Adrenal gland (tissue), 12 donors: ENCODE results near the gene ZBTB12. TPM values are rescaled to one million over a fixed set of nuclear protein-coding genes. Genes with fewer than 3 reads are reported as not detected.

Experiments
- DNase-seq, 7 donors: peaks; one replicate each; pipeline ENCODE4 v3.0.0-alpha.2; 2019 to 2020
- H3K27ac ChIP-seq, 5 donors: fragments of 200-600 bp; sonication (generic) in 4 of 5; 1 replicate in 3 of 5; 2 replicates in 2 of 5; pipeline versions ENCODE4 v1.5.1 to v1.8.0; 2016 to 2020; ENCODE audit warnings: mild to moderate bottlenecking in 1 of 5
- H3K27me3 ChIP-seq: fragments of 200-600 bp; 2 replicates; pipeline ENCODE4 v1.8.0; 2021
- H3K36me3 ChIP-seq, 2 donors: fragments of 200-600 bp; replicated peaks in 1 of 2; 1 replicate in 1 of 2; 2 replicates in 1 of 2; pipeline versions ENCODE4 v1.5.1 to v1.8.0; 2018 to 2022
- H3K4me1 ChIP-seq, 2 donors: fragments of 200-600 bp; replicated peaks in 1 of 2; 1 replicate in 1 of 2; 2 replicates in 1 of 2; pipeline versions ENCODE4 v1.5.1 to v1.8.0; 2018 to 2021
- H3K4me3 ChIP-seq, 4 donors: fragments of 200-600 bp; sonication (generic) in 3 of 4; one replicate each; pipeline ENCODE4 v1.5.1; 2016 to 2018
- H3K9me3 ChIP-seq, 3 donors: fragments of 200-600 bp; sonication (generic) in 1 of 3; replicated peaks in 1 of 3; 1 replicate in 2 of 3; 2 replicates in 1 of 3; pipeline versions ENCODE4 v1.5.1 to v1.8.0; 2016 to 2021
- CTCF ChIP-seq, 6 experiments: fragments of 450-650 bp in 4 of 6; fragments of 200-600 bp in 2 of 6; sonication (generic) in 1 of 6; IDR thresholded peaks; 1 replicate in 5 of 6; 2 replicates in 1 of 6; pipeline versions ENCODE4 v1.5.1 to v1.8.0; 2016 to 2021; ENCODE audit warnings: antibody characterized with exemption in 6 of 6, mild to moderate bottlenecking in 2 of 6, moderate library complexity in 1 of 6
- POLR2A ChIP-seq, 2 donors: fragments of 450-650 bp; IDR thresholded peaks; one replicate each; pipeline ENCODE4 v1.6.1; 2017; ENCODE audit warnings: antibody characterized with exemption in 2 of 2, mild to moderate bottlenecking in 2 of 2, moderate library complexity in 1 of 2
- WGBS, 4 donors: extraction: QIAGEN DNeasy Blood & Tissue Kit in 2 of 4; methylation state at CpG; one replicate each; pipeline versions ENCODE4 v1.1.5 to v1.1.7; 2013 to 2017; 5-methylcytosine and 5-hydroxymethylcytosine counted together
- intact Hi-C, 2 donors: fragments of 100-400 bp; cut with DNase I; formaldehyde crosslinking; loops; one replicate each; pipeline versions ENCODE4 v1.14.1 to v1.15.0; 2022 to 2023
- polyA plus RNA-seq, 3 donors: library from polyadenylated mRNA; stranded (reverse); fragments of 200-250 nt in 2 of 3; fragments of 350-450 nt in 1 of 3; fragmentation: Illumina TruSeq in 1 of 3; extraction: RNeasy Lipid Tissue Mini Kit (QIAGEN cat#74804) in 1 of 3; gene quantifications; one replicate each; pipeline ENCODE4 v1.2.3, GENCODE V29; 2013 to 2014
- small RNA-seq, 2 donors: library from RNA; depleted of rRNA; stranded (forward); fragments of <200 nt; gene quantifications; one replicate each; pipeline ENCODE3, GENCODE V24; 2016
- total RNA-seq, 9 donors: library from RNA; depleted of rRNA in 4 of 9; stranded (reverse); fragments of >200 nt in 4 of 9; fragments of 120-200 nt in 1 of 9; fragmentation: NEBNext Ultra II Directional in 1 of 9; extraction: Animal tissue kit (Norgen Biotek cat#: 25700) in 1 of 9; gene quantifications; one replicate each; pipeline versions ENCODE4 v1.1.0 to v1.2.4, GENCODE V29; 2013 to 2023
- donor health status: healthy with polysubstance abuse.
- donor health status: Bipolar disorder and iron deficiency.
- donor health status: DM: yes; HTN: yes; CAD: no.
- donor health status: DM: no; HTN: no; CAD: no.
- donor health status: DM: no; HTN: no; CAD: no.
- donor health status: DM: yes; HTN: yes; CAD: no.

The ZBTB12 gene
- total and polyA plus RNA-seq, 12 donors = 0.69 to 14.5 (median 3.0) TPM

GRCh38 chr6:31850765-31851484, 51.0 kb downstream of the ZBTB12 start:
- Histone ChIP-seq H3K27ac (no peak overlapping the region), H3K4me3 (no peak overlapping the region), H3K27me3 (no peaks in the 10 kb centered on the region), H3K4me1 (no peaks in the 10 kb centered on the region), H3K9me3 (no peaks in the 10 kb centered on the region), H3K36me3 (no peaks in the 10 kb centered on the region)
- TF ChIP-seq CTCF (IDR thresholded peaks at IDR 0.05) = no peak
- TF ChIP-seq POLR2A (IDR thresholded peaks at IDR 0.05) = no peak
- intact Hi-C loops = no loop called here
- WGBS, 4 donors = 88 to 99% (median 95%) methylated on average over 2 of the region's 2 CpGs
- DNase-seq = no peak

Small RNA genes lying within 50 kb of the gene (small RNA-seq; reads per million reads assigned to genes)
- gene AL645922.1 = 0 reads per million in 2 donors

Other genes with a start within 250 kb of the ZBTB12 start
Only the 30 nearest of the 37 such genes appear.
- 1 to 10 TPM in 5 of 9 donors, under 1 TPM in 3, not detected in 1; 0.39 to 2.5 (median 1.8) TPM for gene LY6G5C, start 221.0 kb downstream of the ZBTB12 start, total RNA-seq
- 1 to 10 TPM in 2 of 3 donors, under 1 TPM in 1; 0.75 to 3.6 (median 3.1) TPM for gene LY6G5C, start 221.0 kb downstream of the ZBTB12 start, polyA plus RNA-seq
- gene ABHD16A, start 198.8 kb downstream of the ZBTB12 start, total RNA-seq = 10 to 100 TPM; 48.0 to 64.4 (median 54.9) TPM
- gene ABHD16A, start 198.8 kb downstream of the ZBTB12 start, polyA plus RNA-seq = 10 to 100 TPM; 38.7 to 73.1 (median 62.9) TPM
- gene LY6G6F, start 195.2 kb downstream of the ZBTB12 start, total RNA-seq = under 1 TPM in 1 of 9 donors, not detected in 8; 0.44 TPM
- gene LY6G6F, start 195.2 kb downstream of the ZBTB12 start, polyA plus RNA-seq = not detected
- gene LY6G6D, start 186.7 kb downstream of the ZBTB12 start, total RNA-seq = not detected
- gene LY6G6D, start 186.7 kb downstream of the ZBTB12 start, polyA plus RNA-seq = not detected
- not detected for gene LY6G6C, start 180.3 kb downstream of the ZBTB12 start, total RNA-seq
- gene LY6G6C, start 180.3 kb downstream of the ZBTB12 start, polyA plus RNA-seq = not detected
- gene MPIG6B, start 178.7 kb downstream of the ZBTB12 start, total RNA-seq = under 1 TPM in 2 of 9 donors, not detected in 7; 0.22 to 0.65 TPM
- gene MPIG6B, start 178.7 kb downstream of the ZBTB12 start, polyA plus RNA-seq = under 1 TPM in 2 of 3 donors, not detected in 1; 0.07 to 0.08 TPM
- gene DDAH2, start 172.8 kb downstream of the ZBTB12 start, total RNA-seq = 10 to 100 TPM; 21.1 to 52.7 (median 31.5) TPM
- gene DDAH2, start 172.8 kb downstream of the ZBTB12 start, polyA plus RNA-seq = 100 to 1,000 TPM in 2 of 3 donors, 1 to 10 TPM in 1; 6.4 to 202 (median 138) TPM
- 100 to 1,000 TPM; 176 to 426 (median 217) TPM for gene CLIC1, start 165.6 kb downstream of the ZBTB12 start, total RNA-seq
- 100 to 1,000 TPM; 109 to 252 (median 146) TPM for gene CLIC1, start 165.6 kb downstream of the ZBTB12 start, polyA plus RNA-seq
- 10 to 100 TPM in 3 of 9 donors, 1 to 10 TPM in 6; 3.0 to 16.7 (median 5.9) TPM for gene MSH5, start 162.1 kb downstream of the ZBTB12 start, total RNA-seq
- 10 to 100 TPM in 2 of 3 donors, 1 to 10 TPM in 1; 3.6 to 24.5 (median 16.8) TPM for gene MSH5, start 162.1 kb downstream of the ZBTB12 start, polyA plus RNA-seq
- gene SAPCD1, start 139.4 kb downstream of the ZBTB12 start, total RNA-seq = 1 to 10 TPM in 1 of 9 donors, under 1 TPM in 3, not detected in 5; 0.46 to 2.3 (median 0.84) TPM
- 10 to 100 TPM in 1 of 3 donors, 1 to 10 TPM in 1, under 1 TPM in 1; 0.75 to 17.2 (median 6.0) TPM for gene SAPCD1, start 139.4 kb downstream of the ZBTB12 start, polyA plus RNA-seq
- 1 to 10 TPM in 2 of 9 donors, under 1 TPM in 7; 0.17 to 2.3 (median 0.36) TPM for gene VWA7, start 124.8 kb downstream of the ZBTB12 start, total RNA-seq
- 1 to 10 TPM in 2 of 3 donors, under 1 TPM in 1; 0.74 to 8.1 (median 1.1) TPM for gene VWA7, start 124.8 kb downstream of the ZBTB12 start, polyA plus RNA-seq
- 10 to 100 TPM; 15.0 to 90.8 (median 54.9) TPM for gene VARS1, start 106.3 kb downstream of the ZBTB12 start, total RNA-seq
- gene VARS1, start 106.3 kb downstream of the ZBTB12 start, polyA plus RNA-seq = 10 to 100 TPM; 58.6 to 74.6 (median 59.2) TPM
- gene LSM2, start 95.1 kb downstream of the ZBTB12 start, total RNA-seq = 10 to 100 TPM; 29.2 to 61.3 (median 43.5) TPM
- 10 to 100 TPM; 28.0 to 55.2 (median 42.8) TPM for gene LSM2, start 95.1 kb downstream of the ZBTB12 start, polyA plus RNA-seq
- 1 to 10 TPM in 8 of 9 donors, under 1 TPM in 1; 0.79 to 4.3 (median 1.9) TPM for gene HSPA1L, start 86.8 kb downstream of the ZBTB12 start, total RNA-seq
- gene HSPA1L, start 86.8 kb downstream of the ZBTB12 start, polyA plus RNA-seq = 1 to 10 TPM; 1.0 to 5.3 (median 1.1) TPM
- 100 to 1,000 TPM; 102 to 261 (median 211) TPM for gene HSPA1A, start 86.5 kb downstream of the ZBTB12 start, total RNA-seq
- 10 to 100 TPM; 48.5 to 89.4 (median 84.3) TPM for gene HSPA1A, start 86.5 kb downstream of the ZBTB12 start, polyA plus RNA-seq
- gene HSPA1B, start 74.3 kb downstream of the ZBTB12 start, total RNA-seq = 100 to 1,000 TPM; 156 to 424 (median 265) TPM
- 100 to 1,000 TPM in 1 of 3 donors, 10 to 100 TPM in 2; 29.0 to 102 (median 38.6) TPM for gene HSPA1B, start 74.3 kb downstream of the ZBTB12 start, polyA plus RNA-seq
- 100 to 1,000 TPM; 101 to 178 (median 118) TPM for gene NEU1, start 39.3 kb downstream of the ZBTB12 start, total RNA-seq
- gene NEU1, start 39.3 kb downstream of the ZBTB12 start, polyA plus RNA-seq = 10 to 100 TPM; 57.8 to 94.7 (median 85.9) TPM
- gene SLC44A4, start 23.1 kb downstream of the ZBTB12 start, total RNA-seq = 10 to 100 TPM in 7 of 9 donors, 1 to 10 TPM in 2; 1.2 to 30.1 (median 16.4) TPM
- 1 to 10 TPM; 4.7 to 7.7 (median 5.1) TPM for gene SLC44A4, start 23.1 kb downstream of the ZBTB12 start, polyA plus RNA-seq
- gene EHMT2, start 4.4 kb downstream of the ZBTB12 start, total RNA-seq = 10 to 100 TPM; 22.5 to 67.6 (median 43.1) TPM
- gene EHMT2, start 4.4 kb downstream of the ZBTB12 start, polyA plus RNA-seq = 100 to 1,000 TPM in 1 of 3 donors, 10 to 100 TPM in 2; 16.8 to 107 (median 59.4) TPM
- 100 to 1,000 TPM in 1 of 9 donors, 10 to 100 TPM in 7, 1 to 10 TPM in 1; 4.6 to 107 (median 38.8) TPM for gene C2, start 25.6 kb upstream of the ZBTB12 start, total RNA-seq
- 10 to 100 TPM; 13.3 to 25.0 (median 19.0) TPM for gene C2, start 25.6 kb upstream of the ZBTB12 start, polyA plus RNA-seq
- 100 to 1,000 TPM in 2 of 9 donors, 10 to 100 TPM in 6, under 1 TPM in 1; 0.78 to 166 (median 23.2) TPM for gene CFB, start 44.0 kb upstream of the ZBTB12 start, total RNA-seq
- gene CFB, start 44.0 kb upstream of the ZBTB12 start, polyA plus RNA-seq = 10 to 100 TPM; 10.2 to 76.4 (median 60.6) TPM
- 100 to 1,000 TPM in 3 of 9 donors, 10 to 100 TPM in 6; 64.4 to 107 (median 94.5) TPM for gene NELFE, start 56.9 kb upstream of the ZBTB12 start, total RNA-seq
- gene NELFE, start 56.9 kb upstream of the ZBTB12 start, polyA plus RNA-seq = 100 to 1,000 TPM in 2 of 3 donors, 10 to 100 TPM in 1; 89.9 to 117 (median 106) TPM
- 100 to 1,000 TPM in 4 of 9 donors, 10 to 100 TPM in 5; 29.9 to 231 (median 80.4) TPM for gene SKIC2, start 57.1 kb upstream of the ZBTB12 start, total RNA-seq
- 100 to 1,000 TPM in 2 of 3 donors, 10 to 100 TPM in 1; 38.8 to 330 (median 243) TPM for gene SKIC2, start 57.1 kb upstream of the ZBTB12 start, polyA plus RNA-seq
- 10 to 100 TPM; 19.9 to 57.1 (median 44.6) TPM for gene DXO, start 70.1 kb upstream of the ZBTB12 start, total RNA-seq
- gene DXO, start 70.1 kb upstream of the ZBTB12 start, polyA plus RNA-seq = 100 to 1,000 TPM in 1 of 3 donors, 10 to 100 TPM in 2; 38.7 to 102 (median 83.7) TPM
- gene C4A, start 80.0 kb upstream of the ZBTB12 start, total RNA-seq = 1,000 to 10,000 TPM in 6 of 9 donors, 100 to 1,000 TPM in 3; 547 to 2,285 (median 1,171) TPM
- 1,000 to 10,000 TPM in 1 of 3 donors, 100 to 1,000 TPM in 2; 212 to 1,408 (median 665) TPM for gene C4A, start 80.0 kb upstream of the ZBTB12 start, polyA plus RNA-seq
- gene C4B, start 112.7 kb upstream of the ZBTB12 start, total RNA-seq = 1,000 to 10,000 TPM in 7 of 9 donors, 100 to 1,000 TPM in 2; 948 to 5,092 (median 1,365) TPM
- gene C4B, start 112.7 kb upstream of the ZBTB12 start, polyA plus RNA-seq = 1,000 to 10,000 TPM in 1 of 3 donors, 100 to 1,000 TPM in 2; 236 to 1,852 (median 796) TPM
- 1,000 to 10,000 TPM in 8 of 9 donors, 100 to 1,000 TPM in 1; 780 to 6,352 (median 2,415) TPM for gene CYP21A2, start 136.3 kb upstream of the ZBTB12 start, total RNA-seq
- gene CYP21A2, start 136.3 kb upstream of the ZBTB12 start, polyA plus RNA-seq = 1,000 to 10,000 TPM in 2 of 3 donors, 100 to 1,000 TPM in 1; 528 to 4,039 (median 2,532) TPM
- 100 to 1,000 TPM; 105 to 403 (median 213) TPM for gene TNXB, start 207.3 kb upstream of the ZBTB12 start, total RNA-seq
- gene TNXB, start 207.3 kb upstream of the ZBTB12 start, polyA plus RNA-seq = 100 to 1,000 TPM in 2 of 3 donors, 10 to 100 TPM in 1; 19.6 to 506 (median 248) TPM
- gene ATF6B, start 226.2 kb upstream of the ZBTB12 start, total RNA-seq = 100 to 1,000 TPM in 2 of 9 donors, 10 to 100 TPM in 7; 17.7 to 109 (median 35.7) TPM
- gene ATF6B, start 226.2 kb upstream of the ZBTB12 start, polyA plus RNA-seq = 100 to 1,000 TPM in 1 of 3 donors, 10 to 100 TPM in 2; 42.3 to 136 (median 67.3) TPM
- gene FKBPL, start 228.2 kb upstream of the ZBTB12 start, total RNA-seq = 1 to 10 TPM; 1.6 to 8.9 (median 5.9) TPM
- 1 to 10 TPM; 4.9 to 6.1 (median 6.0) TPM for gene FKBPL, start 228.2 kb upstream of the ZBTB12 start, polyA plus RNA-seq